ENCODE measurements around the gene SAA2. TPM values are rescaled to one million over a fixed set of nuclear protein-coding genes. Genes with fewer than 3 reads are reported as not detected.

SAA2 gene
- total RNA-seq, 1 experiment from 2014 or later, result not detected

DNA sequence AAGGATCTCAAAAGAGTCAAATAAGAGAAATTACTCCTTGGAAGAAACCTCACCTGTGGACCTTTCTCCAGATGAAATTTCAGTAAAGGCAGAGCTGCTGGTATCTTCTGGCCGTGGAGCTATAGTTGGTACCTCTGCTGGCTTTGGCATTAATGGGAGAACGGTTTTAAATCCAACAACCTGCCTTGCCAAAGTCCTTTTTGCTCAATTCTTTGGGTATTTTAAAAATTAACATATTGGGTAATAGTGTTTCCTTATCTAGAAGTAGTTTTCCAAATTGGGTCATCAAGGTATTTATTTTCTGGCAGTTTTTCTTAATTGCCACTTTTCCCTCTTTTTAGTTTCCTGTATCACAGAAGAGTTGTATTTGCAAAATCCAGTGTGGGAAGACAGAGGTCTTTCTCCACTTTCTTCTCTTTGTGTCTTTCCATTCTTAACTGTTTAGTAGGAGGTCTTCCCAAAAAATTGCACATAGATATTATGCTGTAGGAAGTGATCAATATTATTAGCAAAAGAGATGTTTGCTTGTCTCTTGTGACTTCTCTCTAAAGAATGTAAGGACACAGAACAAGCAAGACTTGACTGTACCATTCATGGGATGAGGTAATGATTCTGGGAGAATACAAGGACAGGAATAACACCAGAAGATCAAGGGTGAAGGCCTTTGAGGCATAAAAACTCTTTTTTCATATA is 11.7 kb downstream of the SAA2 start, which contains the start of gene SAA4:
SAA4 (minus strand) TSS at position 139 of the 693 bp plus-strand sequence. CDS start 876 bp downstream, outside the sequence.
- H3K4me3 ChIP-seq (ENCODE audit: low read depth, low read length), result no peak within 1 kb of the TSS
- Mint-ChIP-seq H3K36me3 (ENCODE audit: insufficient read depth, unreplicated experiment) (no peaks in the 10 kb centered on the region), H3K27me3 (ENCODE audit: insufficient read depth, unreplicated experiment) (peaks cover 16% of the 10 kb centered on the region), H3K4me1 (ENCODE audit: low read depth, unreplicated experiment) (no peaks in the 10 kb centered on the region), H3K4me3 (ENCODE audit: unreplicated experiment) (no peak within 1 kb of the TSS), H3K9me3 (ENCODE audit: unreplicated experiment) (no peaks in the 10 kb centered on the region), H3K27ac (ENCODE audit: unreplicated experiment) (no peak within 1 kb of the TSS)
- no peaks in the 10 kb centered on the region for H3K4me1 ChIP-seq
- BruUV-seq (replicated peaks), result no TSS peak
- no peak for DNase-seq
- ChIA-PET CTCF (no interaction called here), POLR2A (no interaction called here)
- H3K9me3 ChIP-seq, result no peaks in the 10 kb centered on the region
- H3K36me3 ChIP-seq (ENCODE audit: control insufficient read depth, insufficient read depth, low read length), result no peaks in the 10 kb centered on the region
- no peaks in the 10 kb centered on the region for H3K27me3 ChIP-seq (replicated peaks; ENCODE audit: control insufficient read depth, insufficient read depth, low read length)
- intact Hi-C loops (cut with micrococcal nuclease; ENCODE audit: unreplicated experiment), result no loop called here
- TF ChIP-seq, protein P1, sequence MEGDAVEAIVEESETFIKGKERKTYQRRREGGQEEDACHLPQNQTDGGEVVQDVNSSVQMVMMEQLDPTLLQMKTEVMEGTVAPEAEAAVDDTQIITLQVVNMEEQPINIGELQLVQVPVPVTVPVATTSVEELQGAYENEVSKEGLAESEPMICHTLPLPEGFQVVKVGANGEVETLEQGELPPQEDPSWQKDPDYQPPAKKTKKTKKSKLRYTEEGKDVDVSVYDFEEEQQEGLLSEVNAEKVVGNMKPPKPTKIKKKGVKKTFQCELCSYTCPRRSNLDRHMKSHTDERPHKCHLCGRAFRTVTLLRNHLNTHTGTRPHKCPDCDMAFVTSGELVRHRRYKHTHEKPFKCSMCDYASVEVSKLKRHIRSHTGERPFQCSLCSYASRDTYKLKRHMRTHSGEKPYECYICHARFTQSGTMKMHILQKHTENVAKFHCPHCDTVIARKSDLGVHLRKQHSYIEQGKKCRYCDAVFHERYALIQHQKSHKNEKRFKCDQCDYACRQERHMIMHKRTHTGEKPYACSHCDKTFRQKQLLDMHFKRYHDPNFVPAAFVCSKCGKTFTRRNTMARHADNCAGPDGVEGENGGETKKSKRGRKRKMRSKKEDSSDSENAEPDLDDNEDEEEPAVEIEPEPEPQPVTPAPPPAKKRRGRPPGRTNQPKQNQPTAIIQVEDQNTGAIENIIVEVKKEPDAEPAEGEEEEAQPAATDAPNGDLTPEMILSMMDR (IDR thresholded peaks at IDR 0.05; ENCODE audit: insufficient read depth in 1 of 2, low read depth in 1 of 2, low read length in 1 of 2, severe bottlenecking in 1 of 2, unreplicated experiment in 1 of 2), result no peak

DNA sequence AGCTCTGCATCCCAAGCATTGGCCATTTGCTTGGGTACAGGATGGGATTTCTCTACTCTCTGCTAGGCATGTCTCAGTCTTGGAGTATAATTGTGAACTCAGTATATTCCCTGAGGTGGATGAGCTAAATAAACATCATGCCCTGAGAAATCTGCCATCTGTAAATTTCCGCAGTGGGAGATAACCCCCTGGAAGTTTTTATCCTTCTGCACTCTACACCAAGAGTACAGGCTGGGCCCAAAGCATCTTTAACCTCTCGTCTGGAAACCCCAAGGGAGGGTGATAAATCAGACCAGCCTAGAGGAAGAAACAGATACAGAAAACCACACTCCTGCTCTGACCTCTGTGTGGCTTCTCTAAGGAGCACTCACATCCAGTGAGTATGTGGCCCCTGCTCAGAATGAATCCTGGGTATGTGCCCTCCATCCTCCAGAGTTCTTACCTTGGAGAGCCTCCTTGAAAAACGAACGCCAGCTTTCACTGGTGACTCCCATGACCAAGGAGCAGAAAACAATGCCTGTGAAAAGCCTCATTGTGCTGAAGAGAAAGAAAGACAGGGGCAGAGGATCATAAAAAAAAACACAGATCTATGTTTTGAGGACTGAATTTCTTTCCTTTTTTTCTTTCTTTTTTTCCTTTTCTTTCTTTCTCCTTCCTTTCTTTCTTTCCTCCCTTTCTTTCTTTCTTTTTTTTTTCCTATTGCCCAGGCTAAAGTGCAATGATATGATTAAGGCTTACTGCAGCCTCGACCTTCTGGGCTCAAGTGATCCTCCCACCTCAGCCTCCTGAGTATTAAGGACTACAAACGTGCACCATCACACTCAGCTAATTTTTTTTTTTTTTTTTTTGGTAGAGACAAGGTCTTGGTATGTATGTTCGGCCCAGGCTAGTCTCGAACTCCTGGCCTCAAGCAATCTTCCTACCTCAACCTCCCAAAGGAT is 12.8 kb downstream of the SAA2 start:
- H3K4me1 Mint-ChIP-seq (ENCODE audit: low read depth, unreplicated experiment), result no peaks in the 10 kb centered on the region

GRCh38 chr11:18233912-18234311 is 14.6 kb downstream of the SAA2 start:
- H3K36me3 Mint-ChIP-seq (ENCODE audit: insufficient read depth, unreplicated experiment), result no peaks in the 10 kb centered on the region

More for the DNA sequence above, 12.8 kb downstream of the SAA2 start:
- Mint-ChIP-seq H3K36me3 (ENCODE audit: insufficient read depth, unreplicated experiment) (no peaks in the 10 kb centered on the region), H3K4me3 (ENCODE audit: unreplicated experiment) (no peak overlapping the region), H3K27me3 (ENCODE audit: insufficient read depth, unreplicated experiment) (peaks cover 14% of the 10 kb centered on the region), H3K27ac (ENCODE audit: unreplicated experiment) (no peak overlapping the region), H3K9me3 (ENCODE audit: unreplicated experiment) (no peaks in the 10 kb centered on the region)
- no peaks in the 10 kb centered on the region for H3K36me3 ChIP-seq (ENCODE audit: control insufficient read depth, insufficient read depth, low read length)
- no peaks in the 10 kb centered on the region for H3K4me1 ChIP-seq
- ChIA-PET CTCF (no interaction called here), POLR2A (no interaction called here)
- DNase-seq, result no peak
- intact Hi-C loops (cut with micrococcal nuclease; ENCODE audit: unreplicated experiment), result no loop called here
- TF ChIP-seq, protein P1 (IDR thresholded peaks at IDR 0.05; ENCODE audit: insufficient read depth in 1 of 2, low read depth in 1 of 2, low read length in 1 of 2, severe bottlenecking in 1 of 2, unreplicated experiment in 1 of 2), result no peak
- H3K4me3 ChIP-seq (ENCODE audit: low read depth, low read length), result no peak overlapping the region
- H3K27me3 ChIP-seq (replicated peaks; ENCODE audit: control insufficient read depth, insufficient read depth, low read length), result no peaks in the 10 kb centered on the region
- no TSS peak for BruUV-seq (replicated peaks)
- H3K9me3 ChIP-seq, result no peaks in the 10 kb centered on the region

More at GRCh38 chr11:18233912-18234311, 14.6 kb downstream of the SAA2 start:
- Mint-ChIP-seq H3K27me3 (ENCODE audit: insufficient read depth, unreplicated experiment) (peaks cover 7% of the 10 kb centered on the region), H3K4me1 (ENCODE audit: low read depth, unreplicated experiment) (no peaks in the 10 kb centered on the region), H3K9me3 (ENCODE audit: unreplicated experiment) (no peaks in the 10 kb centered on the region), H3K27ac (ENCODE audit: unreplicated experiment) (no peak overlapping the region), H3K4me3 (ENCODE audit: unreplicated experiment) (no peak overlapping the region)
- no peaks in the 10 kb centered on the region for H3K27me3 ChIP-seq (replicated peaks; ENCODE audit: control insufficient read depth, insufficient read depth, low read length)
- POLR2A ChIA-PET, result no interaction called here
- no peaks in the 10 kb centered on the region for H3K4me1 ChIP-seq
- no TSS peak for BruUV-seq (replicated peaks)
- CTCF ChIA-PET, result no interaction called here
- no peaks in the 10 kb centered on the region for H3K36me3 ChIP-seq (ENCODE audit: control insufficient read depth, insufficient read depth, low read length)
- H3K9me3 ChIP-seq, result no peaks in the 10 kb centered on the region
- intact Hi-C loops (cut with micrococcal nuclease; ENCODE audit: unreplicated experiment), result no loop called here
- H3K4me3 ChIP-seq (ENCODE audit: low read depth, low read length), result no peak overlapping the region
- TF ChIP-seq, protein P1 (IDR thresholded peaks at IDR 0.05; ENCODE audit: insufficient read depth in 1 of 2, low read depth in 1 of 2, low read length in 1 of 2, severe bottlenecking in 1 of 2, unreplicated experiment in 1 of 2), result no peak
- no peak for DNase-seq
